Smooth muscle cell (in vitro differentiated cells): ENCODE data around the gene SERPINB3. TPM values are rescaled to one million over a fixed set of nuclear protein-coding genes. Genes with fewer than 3 reads are reported as not detected.

Source experiments
- DNase-seq: peaks from one replicate; lab custom pipeline; 2025; ENCODE audit not compliant: unreplicated experiment; lab: John Stamatoyannopoulos, UW
- H2AFZ ChIP-seq: fragments of 200-600 bp; sonication (generic); 2 replicates; pipeline ENCODE4 v1.6.0; 2016; ENCODE audit warnings: antibody characterized with exemption, low read depth, mild to moderate bottlenecking
- H3F3A ChIP-seq: fragments of 200-600 bp; sonication (generic); 2 replicates; pipeline ENCODE4 v1.6.0; 2017; ENCODE audit warnings: antibody characterized with exemption, low read depth
- H3K27ac ChIP-seq: fragments of 200-600 bp; sonication (generic); 2 replicates; pipeline ENCODE4 v1.5.1; 2016; ENCODE audit warnings: low read depth, mild to moderate bottlenecking
- H3K27me3 ChIP-seq: fragments of 200-600 bp; sonication (generic); 2 replicates; pipeline ENCODE4 v1.6.1; 2016; ENCODE audit warnings: low read depth, mild to moderate bottlenecking
- H3K36me3 ChIP-seq: fragments of 200-600 bp; sonication (generic); 2 replicates; pipeline ENCODE4 v1.5.1; 2016; ENCODE audit warnings: low read depth
- H3K4me1 ChIP-seq: fragments of 200-600 bp; sonication (generic); 2 replicates; pipeline ENCODE4 v1.5.1; 2016; ENCODE audit warnings: low read depth
- H3K4me2 ChIP-seq: fragments of 200-600 bp; sonication (generic); 2 replicates; pipeline ENCODE4 v1.6.0; 2016; ENCODE audit warnings: mild to moderate bottlenecking
- H3K4me3 ChIP-seq: fragments of 200-600 bp; sonication (generic); 2 replicates; pipeline ENCODE4 v1.5.1; 2016; ENCODE audit warnings: mild to moderate bottlenecking
- H3K79me2 ChIP-seq: fragments of 200-600 bp; sonication (generic); 2 replicates; pipeline ENCODE4 v1.6.0; 2016; ENCODE audit warnings: low read depth, mild to moderate bottlenecking
- H3K9ac ChIP-seq: fragments of 200-600 bp; sonication (generic); 2 replicates; pipeline ENCODE4 v1.6.0; 2016; ENCODE audit warnings: low read depth
- H3K9me3 ChIP-seq: fragments of 200-600 bp; sonication (generic); replicated peaks from 2 replicates; pipeline ENCODE4 v1.5.1; 2016; ENCODE audit warnings: low read depth
- H4K20me1 ChIP-seq: fragments of 200-600 bp; sonication (generic); 2 replicates; pipeline ENCODE4 v1.6.0; 2016; ENCODE audit warnings: low read depth
- WGBS: methylation state at CpG from one replicate; pipeline ENCODE4 v1.1.7; 2016; ENCODE audit warnings: low lambda C conversion rate; 5-methylcytosine and 5-hydroxymethylcytosine counted together
- polyA plus RNA-seq: library from polyadenylated mRNA; unstranded; fragments of >200 nt; fragmentation: Nextera tagmentation; extraction: Ambion mirVana; gene quantifications from 2 replicates; pipeline ENCODE4 v1.2.1, GENCODE V29; 2016
- total RNA-seq: library from RNA; depleted of rRNA; stranded (reverse); fragments of >200 nt; gene quantifications from 2 replicates; pipeline ENCODE4 v1.2.3, GENCODE V29; 2014
- TF ChIP-seq, protein P1 (sequence below): fragments of 200-600 bp; sonication (generic); IDR thresholded peaks from 2 replicates; pipeline ENCODE4 v1.5.1; 2017; ENCODE audit warnings: borderline replicate concordance, mild to moderate bottlenecking, antibody characterized with exemption; ENCODE audit not compliant: insufficient read depth, poor library complexity, severe bottlenecking

The SERPINB3 gene
- total and polyA plus RNA-seq, 2 experiments from 2014 or later = 44.0 to 148 TPM

DNA sequence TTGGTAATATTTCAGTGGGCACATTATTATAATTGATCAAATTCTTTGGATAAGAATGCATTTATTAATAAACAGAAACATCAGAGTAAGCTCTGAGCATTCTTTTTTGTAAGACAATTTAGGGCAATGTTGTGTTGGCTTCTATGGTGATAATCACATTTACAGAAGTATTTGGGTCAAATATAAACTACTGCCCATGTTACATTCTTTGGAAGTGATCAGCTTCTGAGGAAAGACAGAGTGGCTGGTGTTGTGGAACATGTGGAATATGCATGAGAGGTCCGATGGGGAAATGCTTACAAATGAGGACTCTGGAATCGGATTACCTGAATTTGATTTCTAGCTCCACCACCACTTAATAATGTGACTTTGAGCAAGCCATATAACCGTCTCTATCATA, 55.2 kb downstream of the SERPINB3 start:
- Histone ChIP-seq H3K27ac (no peak overlapping the region), H3K4me1 (no peaks in the 10 kb centered on the region), H3K4me3 (no peak overlapping the region), H3K79me2 (no peaks in the 10 kb centered on the region), H3K9ac (no peak overlapping the region), H2AFZ (no peak overlapping the region), H3K36me3 (no peaks in the 10 kb centered on the region), H4K20me1 (no peaks in the 10 kb centered on the region), H3K27me3 (no peaks in the 10 kb centered on the region), H3K4me2 (no peak overlapping the region), H3K9me3 (no peaks in the 10 kb centered on the region), H3F3A (no peaks in the 10 kb centered on the region)
- WGBS = 90% methylated on average over 3 of the region's 3 CpGs
- DNase-seq = no peak
- TF ChIP-seq, protein P1, sequence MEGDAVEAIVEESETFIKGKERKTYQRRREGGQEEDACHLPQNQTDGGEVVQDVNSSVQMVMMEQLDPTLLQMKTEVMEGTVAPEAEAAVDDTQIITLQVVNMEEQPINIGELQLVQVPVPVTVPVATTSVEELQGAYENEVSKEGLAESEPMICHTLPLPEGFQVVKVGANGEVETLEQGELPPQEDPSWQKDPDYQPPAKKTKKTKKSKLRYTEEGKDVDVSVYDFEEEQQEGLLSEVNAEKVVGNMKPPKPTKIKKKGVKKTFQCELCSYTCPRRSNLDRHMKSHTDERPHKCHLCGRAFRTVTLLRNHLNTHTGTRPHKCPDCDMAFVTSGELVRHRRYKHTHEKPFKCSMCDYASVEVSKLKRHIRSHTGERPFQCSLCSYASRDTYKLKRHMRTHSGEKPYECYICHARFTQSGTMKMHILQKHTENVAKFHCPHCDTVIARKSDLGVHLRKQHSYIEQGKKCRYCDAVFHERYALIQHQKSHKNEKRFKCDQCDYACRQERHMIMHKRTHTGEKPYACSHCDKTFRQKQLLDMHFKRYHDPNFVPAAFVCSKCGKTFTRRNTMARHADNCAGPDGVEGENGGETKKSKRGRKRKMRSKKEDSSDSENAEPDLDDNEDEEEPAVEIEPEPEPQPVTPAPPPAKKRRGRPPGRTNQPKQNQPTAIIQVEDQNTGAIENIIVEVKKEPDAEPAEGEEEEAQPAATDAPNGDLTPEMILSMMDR = no peak

Other genes with a start within 250 kb of the SERPINB3 start
- gene VPS4B, start 239.4 kb downstream of the SERPINB3 start, total RNA-seq = 37.4 and 41.5 TPM in 2 replicates
- gene VPS4B, start 239.4 kb downstream of the SERPINB3 start, polyA plus RNA-seq = 21.3 and 32.9 TPM in 2 replicates
- 26.8 and 32.5 TPM in 2 replicates for gene SERPINB5, start 184.9 kb downstream of the SERPINB3 start, total RNA-seq
- gene SERPINB5, start 184.9 kb downstream of the SERPINB3 start, polyA plus RNA-seq = 7.6 and 18.3 TPM in 2 replicates
- 16.4 and 17.0 TPM in 2 replicates for gene SERPINB12, start 119.5 kb downstream of the SERPINB3 start, total RNA-seq
- 0.27 and 1.3 TPM in 2 replicates for gene SERPINB12, start 119.5 kb downstream of the SERPINB3 start, polyA plus RNA-seq
- 103 and 107 TPM in 2 replicates for gene SERPINB13, start 74.5 kb downstream of the SERPINB3 start, total RNA-seq
- 12.5 and 18.6 TPM in 2 replicates for gene SERPINB13, start 74.5 kb downstream of the SERPINB3 start, polyA plus RNA-seq
- gene SERPINB4, start 17.6 kb downstream of the SERPINB3 start, total RNA-seq = 11.1 and 14.8 TPM in 2 replicates
- 0.46 and 1.7 TPM in 2 replicates for gene SERPINB4, start 17.6 kb downstream of the SERPINB3 start, polyA plus RNA-seq
- gene SERPINB11, start 41.1 kb upstream of the SERPINB3 start, total RNA-seq = 1.1 and 1.4 TPM in 2 replicates
- 0.25 TPM in 1 of 2 replicates, not detected in the other for gene SERPINB11, start 41.1 kb upstream of the SERPINB3 start, polyA plus RNA-seq
- 111 and 174 TPM in 2 replicates for gene SERPINB7, start 113.5 kb upstream of the SERPINB3 start, total RNA-seq
- gene SERPINB7, start 113.5 kb upstream of the SERPINB3 start, polyA plus RNA-seq = 18.4 and 30.0 TPM in 2 replicates
- gene SERPINB2, start 225.8 kb upstream of the SERPINB3 start, total RNA-seq = 26.8 and 29.8 TPM in 2 replicates
- 8.9 and 15.5 TPM in 2 replicates for gene SERPINB2, start 225.8 kb upstream of the SERPINB3 start, polyA plus RNA-seq
- 0.31 TPM in 1 of 2 replicates, not detected in the other for gene SERPINB10, start 246.1 kb upstream of the SERPINB3 start, total RNA-seq
- not detected in 2 replicates for gene SERPINB10, start 246.1 kb upstream of the SERPINB3 start, polyA plus RNA-seq